Right cardiac atrium (tissue), 5 donors: Measurements from ENCODE around the gene SLC12A3. TPM values are rescaled to one million over a fixed set of nuclear protein-coding genes. Genes with fewer than 3 reads are reported as not detected.
A peak's percentile ranks its signal among the peaks of the same experiment; 100 is the strongest.

Experiments used
- ATAC-seq, 2 donors: fragments of 200-7000 bp; cut with Tn5 transposase; one replicate each; pipeline versions ENCODE4 v1.8.0 to v1.9.1; 2020; ENCODE audit warnings: moderate library complexity in 2 of 2, mild to moderate bottlenecking in 1 of 2
- DNase-seq, 3 donors: peaks; one replicate each; pipeline ENCODE4 v3.0.0-alpha.2; 2020
- H3K27ac ChIP-seq: one replicate; pipeline ENCODE4 v1.5.1; 2013; ENCODE audit warnings: mild to moderate bottlenecking, low read length, control low read depth, moderate library complexity
- H3K27me3 ChIP-seq: one replicate; pipeline ENCODE4 v1.6.1; 2013; ENCODE audit not compliant: control insufficient read depth, insufficient read depth
- H3K4me1 ChIP-seq: one replicate; pipeline ENCODE4 v1.6.1; 2013; ENCODE audit warnings: low read length; ENCODE audit not compliant: control insufficient read depth, insufficient read depth
- H3K4me3 ChIP-seq: one replicate; pipeline ENCODE4 v1.5.1; 2013; ENCODE audit warnings: low read length, control low read depth
- H3K9me3 ChIP-seq: one replicate; pipeline ENCODE4 v1.6.1; 2013; ENCODE audit warnings: low read length; ENCODE audit not compliant: control insufficient read depth
- WGBS: extraction: QIAGEN DNeasy Blood & Tissue Kit; methylation state at CpG from one replicate; pipeline ENCODE4 v1.1.7; 2013; 5-methylcytosine and 5-hydroxymethylcytosine counted together
- intact Hi-C, 4 donors: fragments of 100-400 bp; cut with DNase I; formaldehyde crosslinking; loops; one replicate each; pipeline versions ENCODE4 v1.11.0 to v1.14.0; 2022 to 2023
- polyA plus RNA-seq: library from polyadenylated mRNA; stranded (reverse); fragments of 200-250 nt; gene quantifications from one replicate; pipeline ENCODE4 v1.2.3, GENCODE V29; 2013
- total RNA-seq, 4 donors: library from RNA; stranded (reverse); fragmentation: NEBNext Ultra II Directional; extraction: Animal tissue kit (Norgen Biotek cat#: 25700); gene quantifications; one replicate each; pipeline ENCODE4 v1.2.1, GENCODE V29; 2021
- donor health status: healthy with polysubstance abuse.
- donor health status: DM: no; HTN: yes; CAD: no.
- donor health status: DM: no; HTN: no; CAD: no.
- donor health status: DM: no; HTN: yes; CAD: no; lungs with severe emphysema.
- donor health status: DM: yes; HTN: yes; CAD: no.

SLC12A3 gene
- total and polyA plus RNA-seq, 5 donors, result not detected

- H3K9me3 ChIP-seq, result no peaks in the 10 kb centered on the region
- intact Hi-C loops, result loop anchor here in 2 of 4 donors (5.0 to 10.0 kb wide), 2 partner anchors 83 to 85 kb away; partner anchors contain the start of gene SLC12A3 (in 2 of the 2)
- H3K27ac ChIP-seq, result no peak overlapping the region
- ATAC-seq (peak in 1 of 2 donors; percentile 3), DNase-seq (no peak)
- no peak overlapping the region for H3K4me3 ChIP-seq
- no peaks in the 10 kb centered on the region for H3K4me1 ChIP-seq
- H3K27me3 ChIP-seq, result no peaks in the 10 kb centered on the region
- WGBS, result 87% methylated on average over 4 of the region's 4 CpGs
These were observed 85.0 kb downstream of the SLC12A3 start for GRCh38 chr16:56950051-56950450.

GRCh38 chr16:56950455-56950854 is 85.4 kb downstream of the SLC12A3 start:
- WGBS, result 87% methylated on average over 7 of the region's 7 CpGs
- DNase-seq, result no peak
- Histone ChIP-seq H3K4me3 (no peak overlapping the region), H3K9me3 (no peaks in the 10 kb centered on the region), H3K4me1 (no peaks in the 10 kb centered on the region), H3K27ac (no peak overlapping the region), H3K27me3 (no peaks in the 10 kb centered on the region)
- intact Hi-C loops, result loop anchor here in 2 of 4 donors (5.0 to 10.0 kb wide), 2 partner anchors 83 to 86 kb away; partner anchors contain the start of gene SLC12A3 (in 2 of the 2)
- ATAC-seq, result peak in 1 of 2 donors; percentile 13

GRCh38 chr16:56950881-56951771 is 86.1 kb downstream of the SLC12A3 start:
- Histone ChIP-seq H3K27ac (no peak overlapping the region), H3K9me3 (no peaks in the 10 kb centered on the region), H3K4me3 (no peak overlapping the region), H3K4me1 (no peaks in the 10 kb centered on the region), H3K27me3 (no peaks in the 10 kb centered on the region)
- DNase-seq (peak in 2 of 3 donors; percentile 71 to 72), ATAC-seq (peak; percentile 77 to 78)
- WGBS, result 59% methylated on average over 15 of the region's 15 CpGs
- intact Hi-C loops, result loop anchor here in 2 of 4 donors (5.0 to 10.0 kb wide), 2 partner anchors 84 to 86 kb away; partner anchors contain the start of gene SLC12A3 (in 2 of the 2)

GRCh38 chr16:56953006-56953405 is 88.0 kb downstream of the SLC12A3 start:
- 66% methylated on average over 6 of the region's 6 CpGs for WGBS
- intact Hi-C loops, result loop anchor here in 2 of 4 donors (5.0 to 10.0 kb wide), 2 partner anchors 86 to 88 kb away; partner anchors contain the start of gene SLC12A3 (in 2 of the 2)
- no peaks in the 10 kb centered on the region for H3K27me3 ChIP-seq
- H3K4me1 ChIP-seq, result no peaks in the 10 kb centered on the region
- ATAC-seq (no peak), DNase-seq (no peak)
- no peak overlapping the region for H3K27ac ChIP-seq
- no peak overlapping the region for H3K4me3 ChIP-seq
- no peaks in the 10 kb centered on the region for H3K9me3 ChIP-seq

GRCh38 chr16:56956076-56956475 is 91.1 kb downstream of the SLC12A3 start:
- DNase-seq (no peak), ATAC-seq (no peak)
- 90% methylated on average over 4 of the region's 4 CpGs for WGBS
- Histone ChIP-seq H3K4me1 (no peaks in the 10 kb centered on the region), H3K4me3 (no peak overlapping the region), H3K27me3 (no peaks in the 10 kb centered on the region), H3K27ac (no peak overlapping the region), H3K9me3 (no peaks in the 10 kb centered on the region)
- intact Hi-C loops, result loop anchor here in 1 of 4 donors (10.0 kb wide), 1 partner anchor 91 kb away; the partner anchor contains the start of gene SLC12A3

- Histone ChIP-seq H3K4me1 (peaks cover 2% of the 10 kb centered on the region), H3K27ac (no peak overlapping the region), H3K9me3 (no peaks in the 10 kb centered on the region), H3K27me3 (no peaks in the 10 kb centered on the region), H3K4me3 (no peak overlapping the region)
- ATAC-seq (no peak), DNase-seq (no peak)
- 56% methylated on average over 4 of the region's 4 CpGs for whole genome bisulfite sequencing
- intact Hi-C loops, result loop anchor here in 1 of 4 donors (10.0 kb wide), 1 partner anchor 92 kb away; the partner anchor contains the start of gene SLC12A3
These were observed 91.7 kb downstream of the SLC12A3 start for GRCh38 chr16:56956756-56957155.

GRCh38 chr16:56960681-56961281 is 95.8 kb downstream of the SLC12A3 start:
- no peaks in the 10 kb centered on the region for H3K9me3 ChIP-seq
- 57% methylated on average over 13 of the region's 13 CpGs for WGBS
- peaks cover 6% of the 10 kb centered on the region for H3K4me1 ChIP-seq
- ATAC-seq (peak; percentile 22 to 23), DNase-seq (no peak)
- no peak overlapping the region for H3K27ac ChIP-seq
- intact Hi-C loops, result loop anchor here in 1 of 4 donors (10.0 kb wide), 1 partner anchor 84 kb away; no protein-coding TSS in a partner anchor
- no peak overlapping the region for H3K4me3 ChIP-seq
- no peaks in the 10 kb centered on the region for H3K27me3 ChIP-seq

- no peak overlapping the region for H3K4me3 ChIP-seq
- peaks cover 7% of the 10 kb centered on the region for H3K4me1 ChIP-seq
- no peak for ATAC-seq
- peak overlapping the region; percentile 35 for H3K27ac ChIP-seq
- H3K27me3 ChIP-seq, result no peaks in the 10 kb centered on the region
- no peaks in the 10 kb centered on the region for H3K9me3 ChIP-seq
- intact Hi-C loops, result loop anchor here in 1 of 4 donors (10.0 kb wide), 1 partner anchor 83 kb away; no protein-coding TSS in a partner anchor
- WGBS, result 48% methylated on average over 3 of the region's 3 CpGs
- no peak for DNase-seq
These were observed 96.4 kb downstream of the SLC12A3 start for GRCh38 chr16:56961386-56961785.

- intact Hi-C loops, result loop anchor here in 1 of 4 donors (10.0 kb wide), 1 partner anchor 83 kb away; no protein-coding TSS in a partner anchor
- DNase-seq, result no peak
- Histone ChIP-seq H3K4me1 (peaks cover 7% of the 10 kb centered on the region), H3K4me3 (no peak within 1 kb of the TSS), H3K27me3 (no peaks in the 10 kb centered on the region), H3K9me3 (no peaks in the 10 kb centered on the region), H3K27ac (peak within 1 kb of the TSS; percentile 35)
- WGBS, result 45% methylated on average over 12 of the region's 12 CpGs
- peak; percentile 23 to 40 for ATAC-seq
These were observed 96.9 kb downstream of the SLC12A3 start, which contains the start of gene CETP for GRCh38 chr16:56961851-56962281. TSS of gene CETP (plus strand) at chr16:56961950. CDS start at chr16:56961980, 30 bp downstream.

GRCh38 chr16:56964243-56965148 is 99.5 kb downstream of the SLC12A3 start:
- Histone ChIP-seq H3K9me3 (no peaks in the 10 kb centered on the region), H3K4me1 (peaks cover 7% of the 10 kb centered on the region), H3K27ac (no peak overlapping the region), H3K27me3 (no peaks in the 10 kb centered on the region), H3K4me3 (no peak overlapping the region)
- peak; percentile 91 to 97 (median 95) for DNase-seq
- intact Hi-C loops, result loop anchor here in 1 of 4 donors (10.0 kb wide), 1 partner anchor 80 kb away; no protein-coding TSS in a partner anchor
- WGBS, result 45% methylated on average over 30 of the region's 30 CpGs
- peak; percentile 32 to 74 for ATAC-seq
